Neuron (in vitro differentiated cells): ENCODE measurements around the gene TMEM163.
"Not testable (repeated sequence)": the region's sequence is repeated elsewhere in the genome, so short reads cannot be mapped to it uniquely, and the experiment has no call there.

ENCODE experiments used
- H2AFZ ChIP-seq: one replicate; pipeline ENCODE4 v1.6.1; 2013; ENCODE audit warnings: low read depth, mild to moderate bottlenecking, inconsistent platforms, low read length, moderate library complexity
- H3K27me3 ChIP-seq: one replicate; pipeline ENCODE4 v1.6.1; 2013; ENCODE audit warnings: low read length; ENCODE audit not compliant: insufficient read depth
- H3K36me3 ChIP-seq: one replicate; pipeline ENCODE4 v1.6.1; 2013; ENCODE audit warnings: low read length; ENCODE audit not compliant: insufficient read depth
- H3K4me1 ChIP-seq: one replicate; pipeline ENCODE4 v1.6.1; 2013; ENCODE audit warnings: low read length; ENCODE audit not compliant: insufficient read depth
- H3K4me3 ChIP-seq: 2 replicates; pipeline ENCODE4 v1.5.1; 2013; ENCODE audit warnings: mild to moderate bottlenecking, low read length, moderate library complexity
- H3K9me3 ChIP-seq: one replicate; pipeline ENCODE4 v1.6.1; 2013; ENCODE audit warnings: low read length

Gene TMEM163

DNA sequence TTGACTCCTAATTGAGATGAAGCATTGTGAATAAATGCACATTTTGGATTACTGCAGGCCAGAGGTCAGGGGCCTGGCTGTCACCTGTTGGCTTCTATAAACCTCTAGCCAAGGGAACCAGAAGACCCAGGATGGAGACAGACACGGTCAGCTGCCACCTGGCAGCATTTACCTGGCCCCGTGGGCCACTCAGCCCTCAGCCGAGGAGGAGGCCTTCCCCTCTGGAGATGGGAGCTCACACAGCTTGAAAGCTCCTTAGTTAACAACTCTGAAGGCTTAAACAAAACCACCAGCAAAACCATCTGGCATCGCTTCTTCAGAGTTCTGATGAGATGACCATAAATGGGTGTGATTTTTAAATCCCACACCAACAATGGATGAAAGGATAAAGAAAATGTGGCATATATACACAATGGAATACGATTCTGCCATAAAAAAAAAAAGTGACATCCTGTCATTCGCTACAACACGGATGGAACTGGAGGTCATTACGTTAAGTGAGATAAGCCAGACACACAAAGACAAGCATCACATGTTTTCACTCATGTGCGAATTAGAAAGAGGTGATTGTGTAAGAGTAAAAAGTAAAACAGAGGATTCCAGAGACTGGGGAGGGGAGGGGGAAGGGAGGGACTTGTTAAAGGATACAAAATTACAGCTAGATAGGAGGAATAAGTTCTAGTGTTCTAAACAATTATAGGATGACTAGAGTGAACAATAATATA is 218.4 kb downstream of the TMEM163 start:
- Histone ChIP-seq H3K4me3 (no peak overlapping the region), H2AFZ (no peak overlapping the region), H3K36me3 (no peaks in the 10 kb centered on the region), H3K4me1 (peaks cover 8% of the 10 kb centered on the region), H3K27me3 (peaks cover 2% of the 10 kb centered on the region), H3K9me3 (no peaks in the 10 kb centered on the region)

DNA sequence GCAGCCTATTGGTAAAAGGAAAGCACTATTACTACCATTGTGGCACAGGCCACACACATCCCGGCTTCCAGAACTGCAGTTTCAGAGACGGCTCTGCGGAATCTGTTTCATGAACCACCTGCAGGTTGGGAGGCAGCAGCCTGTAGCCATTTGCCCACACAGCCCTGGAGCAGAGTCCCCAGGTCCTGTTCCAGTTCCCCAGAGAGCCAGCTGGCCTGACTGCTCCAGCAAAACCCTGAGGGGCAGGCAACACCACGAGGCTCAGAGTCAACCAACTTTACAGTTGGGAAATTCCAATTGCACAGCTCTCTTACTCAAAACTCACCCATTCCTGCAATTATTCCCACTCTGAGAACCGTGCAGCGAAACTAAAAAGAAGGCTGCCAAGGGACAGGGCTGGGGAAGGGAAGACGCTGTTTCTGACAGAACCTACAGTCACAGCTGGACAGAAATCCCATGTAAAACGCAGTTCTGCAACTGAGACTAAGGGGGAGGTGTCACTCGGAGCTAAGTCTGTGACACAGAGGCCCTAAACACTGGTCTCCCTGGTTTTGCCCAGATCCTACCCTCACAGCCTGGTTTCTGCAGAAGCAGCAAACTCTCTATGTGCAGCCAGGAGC is 219.4 kb downstream of the TMEM163 start:
- H2AFZ ChIP-seq, result no peak overlapping the region
- H3K27me3 ChIP-seq, result peaks cover 2% of the 10 kb centered on the region
- H3K4me3 ChIP-seq, result no peak overlapping the region
- H3K4me1 ChIP-seq, result peaks cover 8% of the 10 kb centered on the region
- no peaks in the 10 kb centered on the region for H3K36me3 ChIP-seq
- H3K9me3 ChIP-seq, result no peaks in the 10 kb centered on the region

- H3K4me3 ChIP-seq, result no peak overlapping the region
- peaks cover 2% of the 10 kb centered on the region for H3K27me3 ChIP-seq
- H3K4me1 ChIP-seq, result peaks cover 8% of the 10 kb centered on the region
- H3K9me3 ChIP-seq, result no peaks in the 10 kb centered on the region
- no peak overlapping the region for H2AFZ ChIP-seq
- H3K36me3 ChIP-seq, result no peaks in the 10 kb centered on the region
These were observed 220.1 kb downstream of the TMEM163 start for GRCh38 chr2:134498654-134499053.

DNA sequence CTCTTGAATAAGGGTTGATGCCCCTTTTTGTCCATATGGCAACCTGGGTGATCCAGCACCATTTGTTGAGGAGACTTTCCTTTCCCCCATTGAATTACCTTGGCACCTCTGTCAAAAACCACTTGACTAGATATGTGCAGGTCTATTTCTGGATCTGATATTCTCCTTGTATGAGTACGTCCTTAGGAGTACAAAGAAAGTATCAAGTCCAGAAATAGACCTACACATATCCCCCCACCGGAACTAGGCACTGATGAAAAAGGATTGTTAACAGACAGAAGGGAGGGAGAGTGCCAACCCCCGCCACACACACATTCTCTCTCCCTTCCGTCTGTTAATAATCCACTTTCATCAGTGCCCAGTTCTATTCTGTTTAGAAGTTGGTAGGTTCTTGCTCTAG is 225.0 kb downstream of the TMEM163 start:
- no peaks in the 10 kb centered on the region for H3K9me3 ChIP-seq
- no peaks in the 10 kb centered on the region for H3K36me3 ChIP-seq
- no peaks in the 10 kb centered on the region for H3K4me1 ChIP-seq
- no peaks in the 10 kb centered on the region for H3K27me3 ChIP-seq
- no peak overlapping the region for H2AFZ ChIP-seq
- H3K4me3 ChIP-seq, result no peak overlapping the region

- Histone ChIP-seq H3K4me1 (no peaks in the 10 kb centered on the region), H3K36me3 (no peaks in the 10 kb centered on the region), H3K4me3 (no peak overlapping the region), H2AFZ (no peak overlapping the region), H3K27me3 (no peaks in the 10 kb centered on the region), H3K9me3 (no peaks in the 10 kb centered on the region)
These were observed 226.9 kb downstream of the TMEM163 start for GRCh38 chr2:134491771-134492441.

GRCh38 chr2:134491022-134491421 is 227.8 kb downstream of the TMEM163 start:
- no peaks in the 10 kb centered on the region for H3K4me1 ChIP-seq
- H3K4me3 ChIP-seq, result no peak overlapping the region
- no peaks in the 10 kb centered on the region for H3K36me3 ChIP-seq
- no peaks in the 10 kb centered on the region for H3K9me3 ChIP-seq
- H2AFZ ChIP-seq, result no peak overlapping the region
- peaks cover 3% of the 10 kb centered on the region for H3K27me3 ChIP-seq

DNA sequence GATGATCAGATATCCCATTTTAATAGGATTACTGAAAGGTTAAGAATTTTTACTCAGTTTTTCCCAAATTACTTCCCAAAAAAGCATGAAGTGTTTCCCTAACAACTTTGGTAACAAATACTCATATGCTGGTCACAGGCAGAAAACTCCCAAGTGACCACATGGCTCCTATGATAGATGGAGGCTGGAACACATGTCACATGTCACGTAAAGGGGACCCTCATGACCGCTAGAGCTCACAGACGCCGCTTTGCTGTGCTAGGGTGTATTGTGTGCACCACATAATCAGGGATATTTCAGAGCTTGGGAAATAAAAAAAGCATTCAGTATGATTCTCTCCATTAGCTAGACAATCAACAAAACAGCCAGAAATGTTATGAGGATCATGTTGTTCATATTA is 228.2 kb downstream of the TMEM163 start:
- Histone ChIP-seq H2AFZ (no peak overlapping the region), H3K27me3 (peaks cover 3% of the 10 kb centered on the region), H3K4me1 (no peaks in the 10 kb centered on the region), H3K9me3 (no peaks in the 10 kb centered on the region), H3K36me3 (no peaks in the 10 kb centered on the region), H3K4me3 (no peak overlapping the region)

- H3K27me3 ChIP-seq, result peaks cover 3% of the 10 kb centered on the region
- H3K9me3 ChIP-seq, result no peaks in the 10 kb centered on the region
- no peak overlapping the region for H2AFZ ChIP-seq
- no peak overlapping the region for H3K4me3 ChIP-seq
- no peaks in the 10 kb centered on the region for H3K4me1 ChIP-seq
- H3K36me3 ChIP-seq, result no peaks in the 10 kb centered on the region
These were observed 228.9 kb downstream of the TMEM163 start for GRCh38 chr2:134489732-134490384.

DNA sequence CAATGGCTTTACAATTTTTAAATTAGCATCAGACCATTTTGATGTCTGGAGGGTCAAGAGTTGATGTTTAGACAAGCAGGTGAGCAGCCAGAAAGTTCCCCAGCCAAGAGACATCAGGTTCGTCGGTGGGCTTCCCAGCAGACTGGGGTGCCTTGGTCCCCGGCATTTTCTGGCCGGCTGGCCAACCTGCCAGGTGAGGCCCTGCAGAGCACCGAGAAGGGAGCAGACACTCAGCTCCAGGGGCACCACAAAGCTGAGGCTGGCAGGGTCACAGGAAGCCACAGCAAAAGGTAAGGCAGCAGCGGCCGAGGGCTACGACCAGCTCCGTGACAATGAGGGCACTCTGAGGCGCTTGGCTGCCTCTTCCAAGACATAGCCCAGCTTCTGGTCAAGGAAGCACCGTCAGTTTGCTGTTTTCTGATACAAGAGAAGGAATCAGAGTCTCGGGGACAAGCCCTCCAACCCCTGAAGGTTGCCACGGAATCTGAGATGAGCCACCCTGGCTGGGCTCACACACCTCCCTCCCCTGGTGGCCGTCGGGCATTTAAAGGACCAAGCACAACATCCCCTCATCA is 235.9 kb downstream of the TMEM163 start:
- H3K4me3 ChIP-seq, result no peak overlapping the region
- H3K4me1 ChIP-seq, result no peaks in the 10 kb centered on the region

GRCh38 chr2:134482131-134482723 is 236.6 kb downstream of the TMEM163 start:
- H3K4me3 ChIP-seq, result no peak overlapping the region
- H2AFZ ChIP-seq, result no peak overlapping the region
- no peaks in the 10 kb centered on the region for H3K9me3 ChIP-seq
- no peaks in the 10 kb centered on the region for H3K4me1 ChIP-seq
- H3K36me3 ChIP-seq, result no peaks in the 10 kb centered on the region
- H3K27me3 ChIP-seq, result peaks cover 3% of the 10 kb centered on the region

More for the DNA sequence above, 235.9 kb downstream of the TMEM163 start:
- peaks cover 3% of the 10 kb centered on the region for H3K27me3 ChIP-seq
- H3K36me3 ChIP-seq, result no peaks in the 10 kb centered on the region
- no peak overlapping the region for H2AFZ ChIP-seq
- no peaks in the 10 kb centered on the region for H3K9me3 ChIP-seq

DNA sequence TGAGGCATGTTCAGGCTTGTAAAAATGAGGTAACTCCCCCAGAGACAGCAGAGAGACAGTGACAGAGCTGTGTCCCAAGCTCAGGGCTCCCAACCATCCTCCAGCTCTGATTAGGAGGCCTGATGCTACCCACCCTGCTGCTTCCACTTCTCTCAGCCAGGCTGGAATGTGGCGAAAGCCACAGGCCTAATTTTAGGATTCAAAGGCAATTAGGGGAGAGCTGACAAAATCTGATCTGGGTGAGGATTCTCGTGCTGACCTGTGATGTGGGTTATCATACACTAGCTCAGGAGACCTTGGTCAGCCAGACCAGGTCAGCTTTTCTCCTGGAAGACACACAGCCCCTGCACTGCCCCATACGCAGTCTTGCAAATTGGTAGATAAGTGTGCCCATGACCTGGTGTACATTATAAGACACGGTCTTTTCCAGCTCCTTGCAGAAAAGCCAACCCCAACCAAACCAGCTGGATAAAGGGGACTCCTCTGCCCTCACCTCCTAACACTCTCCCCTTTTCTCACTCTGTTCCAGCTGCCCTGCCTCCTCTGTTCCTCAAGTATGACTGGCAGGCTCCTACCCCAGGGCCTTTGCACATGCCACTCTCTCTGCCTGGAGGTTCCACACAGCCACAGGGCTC is 239.0 kb downstream of the TMEM163 start:
- Histone ChIP-seq H3K36me3 (no peaks in the 10 kb centered on the region), H3K9me3 (no peaks in the 10 kb centered on the region), H3K4me1 (no peaks in the 10 kb centered on the region), H3K27me3 (no peaks in the 10 kb centered on the region), H2AFZ (no peak overlapping the region), H3K4me3 (no peak overlapping the region)

GRCh38 chr2:134476982-134477381 is 241.8 kb downstream of the TMEM163 start:
- H2AFZ ChIP-seq, H3K4me1 ChIP-seq, H3K27me3 ChIP-seq, H3K36me3 ChIP-seq, H3K4me3 ChIP-seq, H3K9me3 ChIP-seq: not testable (repeated sequence)
